ACC112 (cell line): ENCODE data around the gene MFN2.
"Not testable (repeated sequence)": the region's sequence is repeated elsewhere in the genome, so short reads cannot be mapped to it uniquely, and the experiment has no call there.

Source experiments
- H2AFZ ChIP-seq: fragments of 200-600 bp; sonication (generic); one replicate; pipeline ENCODE4 v1.6.0; 2017; ENCODE audit warnings: antibody characterized with exemption, low read length; ENCODE audit not compliant: unreplicated experiment
- H3K27ac ChIP-seq: fragments of 200-600 bp; sonication (generic); 2 replicates; pipeline ENCODE4 v1.5.1; 2014; ENCODE audit warnings: low read depth, mild to moderate bottlenecking, antibody characterized with exemption, low read length, moderate library complexity
- H3K27me3 ChIP-seq: fragments of 200-600 bp; sonication (generic); 2 replicates; pipeline ENCODE4 v1.6.1; 2014; ENCODE audit warnings: mild to moderate bottlenecking, antibody characterized with exemption, low read length, moderate library complexity, mixed read lengths; ENCODE audit not compliant: insufficient read depth
- H3K36me3 ChIP-seq: fragments of 200-600 bp; sonication (generic); 2 replicates; pipeline ENCODE4 v1.6.1; 2016; ENCODE audit warnings: mild to moderate bottlenecking, antibody characterized with exemption, low read length, moderate library complexity, mixed read lengths; ENCODE audit not compliant: insufficient read depth
- H3K4me1 ChIP-seq: fragments of 200-600 bp; sonication (generic); one replicate; pipeline ENCODE4 v1.6.1; 2016; ENCODE audit warnings: low read length, mixed read lengths; ENCODE audit not compliant: insufficient read depth, unreplicated experiment, control insufficient read depth
- H3K4me3 ChIP-seq: fragments of 200-600 bp; sonication (generic); 2 replicates; pipeline ENCODE4 v1.5.1; 2014; ENCODE audit warnings: mild to moderate bottlenecking, low read depth, low read length
- H3K79me2 ChIP-seq: fragments of 200-600 bp; sonication (generic); one replicate; pipeline ENCODE4 v1.6.0; 2016; ENCODE audit warnings: low read length; ENCODE audit not compliant: control insufficient read depth, unreplicated experiment, insufficient read depth

Gene MFN2

GRCh38 chr1:12037486-12038355 lies 57.5 kb downstream of the MFN2 start:
- no peak overlapping the region for H2AFZ ChIP-seq
- H3K4me1 ChIP-seq, result peaks cover 7% of the 10 kb centered on the region
- no peak overlapping the region for H3K27ac ChIP-seq
- no peak overlapping the region for H3K4me3 ChIP-seq
- H3K79me2 ChIP-seq, result no peaks in the 10 kb centered on the region
- H3K36me3 ChIP-seq, result no peaks in the 10 kb centered on the region
- no peaks in the 10 kb centered on the region for H3K27me3 ChIP-seq

DNA sequence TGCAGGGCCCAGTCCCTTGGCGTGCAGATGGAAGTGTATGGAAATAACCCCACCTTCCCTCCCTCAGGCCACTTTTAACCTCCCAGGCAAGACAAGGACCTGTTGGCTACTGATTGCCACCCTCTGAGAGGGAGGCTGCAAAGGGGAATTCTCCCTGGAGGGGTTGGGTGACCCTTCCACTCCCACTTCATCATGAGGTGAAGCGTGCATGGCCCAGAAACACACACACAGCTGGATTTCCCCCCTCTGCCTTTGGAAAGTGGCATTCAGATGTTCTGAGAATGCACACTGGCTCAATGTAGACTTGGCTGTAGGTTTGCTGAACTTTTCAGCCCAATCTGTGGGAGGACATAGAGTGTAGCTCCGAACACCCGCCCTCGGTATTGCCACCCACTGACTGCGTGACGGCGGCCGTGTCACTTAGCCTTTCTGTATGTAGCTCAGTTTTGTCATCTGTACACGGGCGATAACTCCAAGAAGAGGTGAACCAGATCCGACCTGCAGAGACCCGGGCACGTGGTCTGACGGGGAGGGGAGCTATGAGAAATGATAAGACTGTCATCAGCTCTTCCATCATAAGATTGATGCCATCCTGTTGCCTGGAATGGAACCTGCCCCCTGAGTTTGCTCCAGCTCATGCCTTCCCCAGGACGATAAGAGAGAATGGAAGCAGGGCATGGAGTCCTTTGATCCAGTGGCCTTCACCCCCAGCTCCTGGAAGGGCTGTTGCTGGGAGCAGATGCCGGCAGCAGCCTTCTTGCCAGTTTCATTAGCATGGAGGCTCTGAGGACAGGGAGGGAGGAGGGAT lies 58.3 kb downstream of the MFN2 start:
- H3K36me3 ChIP-seq, result no peaks in the 10 kb centered on the region
- no peaks in the 10 kb centered on the region for H3K27me3 ChIP-seq
- H3K4me3 ChIP-seq, result no peak overlapping the region
- no peak overlapping the region for H2AFZ ChIP-seq
- H3K4me1 ChIP-seq, result peaks cover 7% of the 10 kb centered on the region
- H3K27ac ChIP-seq, result no peak overlapping the region
- no peaks in the 10 kb centered on the region for H3K79me2 ChIP-seq

- H3K27ac ChIP-seq, result no peak overlapping the region
- no peak overlapping the region for H3K4me3 ChIP-seq
- H3K4me1 ChIP-seq, result peaks cover 7% of the 10 kb centered on the region
- H3K79me2 ChIP-seq, result no peaks in the 10 kb centered on the region
- no peak overlapping the region for H2AFZ ChIP-seq
- H3K36me3 ChIP-seq, result no peaks in the 10 kb centered on the region
- no peaks in the 10 kb centered on the region for H3K27me3 ChIP-seq
Measured at GRCh38 chr1:12039164-12039525, 58.9 kb downstream of the MFN2 start.

DNA sequence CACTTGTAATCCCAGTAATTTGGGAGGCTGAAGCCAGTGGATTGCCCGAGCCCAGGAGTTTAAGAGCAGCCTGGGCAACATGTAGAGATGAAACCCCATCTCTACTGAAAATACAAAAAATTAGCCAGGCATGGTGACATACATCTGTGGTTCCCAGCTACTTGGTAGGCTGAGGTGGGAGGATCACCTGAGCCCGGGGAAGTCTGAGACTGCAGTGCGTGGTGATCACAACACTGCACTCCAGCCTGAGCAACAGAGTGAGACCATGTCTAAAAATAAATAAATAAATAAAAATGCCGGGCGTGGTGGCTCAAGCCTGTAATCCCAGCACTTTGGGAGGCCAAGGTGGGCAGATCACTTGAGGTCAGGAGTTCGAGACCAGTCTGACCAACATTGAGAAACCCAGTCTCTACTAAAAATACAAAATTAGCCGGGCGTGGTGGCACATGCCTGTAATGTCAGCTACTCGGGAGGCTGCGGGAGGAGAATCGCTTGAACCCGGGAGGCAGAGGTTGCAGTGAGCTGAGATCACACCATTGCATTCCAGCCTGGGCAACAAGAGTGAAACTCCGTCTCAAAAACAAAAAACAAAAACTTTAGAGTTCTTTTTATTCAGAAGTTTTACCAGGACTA lies 59.7 kb downstream of the MFN2 start:
- not testable (repeated sequence) for H3K4me1 ChIP-seq

DNA sequence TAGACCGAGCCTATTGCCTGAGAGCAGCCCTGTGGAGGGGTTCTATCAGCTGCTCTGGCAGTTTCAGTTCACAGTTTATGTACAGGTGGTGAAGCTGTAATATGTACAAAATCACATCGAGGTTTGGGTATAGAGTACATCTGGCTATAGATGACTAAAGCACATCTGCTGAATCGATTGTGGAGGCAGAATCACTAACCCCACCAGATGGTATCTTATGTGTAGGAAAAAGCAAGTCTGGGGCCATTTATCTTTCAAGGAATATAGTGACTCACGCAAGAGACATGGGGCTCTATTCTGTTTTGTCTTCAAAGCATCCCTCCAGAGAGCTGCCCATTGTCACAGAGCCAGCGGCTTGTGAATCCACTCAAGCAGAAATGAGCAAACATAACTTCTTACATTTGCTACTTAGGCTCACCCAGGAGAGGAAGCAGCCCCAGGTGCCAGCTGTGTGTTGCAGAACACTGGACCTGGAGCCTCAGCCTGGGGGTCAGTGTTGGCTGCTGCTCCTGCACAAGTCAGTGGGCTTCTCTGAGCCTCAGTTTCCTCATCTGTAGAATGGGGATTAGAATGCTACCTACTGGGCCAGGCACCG lies 60.3 kb downstream of the MFN2 start:
- Histone ChIP-seq H2AFZ (no peak overlapping the region), H3K27me3 (no peaks in the 10 kb centered on the region), H3K27ac (no peak overlapping the region), H3K4me3 (no peak overlapping the region), H3K36me3 (no peaks in the 10 kb centered on the region), H3K4me1 (peaks cover 7% of the 10 kb centered on the region), H3K79me2 (no peaks in the 10 kb centered on the region)

More for the DNA sequence above, 59.7 kb downstream of the MFN2 start:
- not testable (repeated sequence) for H2AFZ ChIP-seq, H3K27me3 ChIP-seq, H3K27ac ChIP-seq, H3K36me3 ChIP-seq, H3K79me2 ChIP-seq, H3K4me3 ChIP-seq

- not testable (repeated sequence) for H3K4me3 ChIP-seq, H2AFZ ChIP-seq, H3K27me3 ChIP-seq, H3K79me2 ChIP-seq, H3K4me1 ChIP-seq, H3K27ac ChIP-seq, H3K36me3 ChIP-seq
Measured at GRCh38 chr1:12044187-12044877, 64.1 kb downstream of the MFN2 start.

DNA sequence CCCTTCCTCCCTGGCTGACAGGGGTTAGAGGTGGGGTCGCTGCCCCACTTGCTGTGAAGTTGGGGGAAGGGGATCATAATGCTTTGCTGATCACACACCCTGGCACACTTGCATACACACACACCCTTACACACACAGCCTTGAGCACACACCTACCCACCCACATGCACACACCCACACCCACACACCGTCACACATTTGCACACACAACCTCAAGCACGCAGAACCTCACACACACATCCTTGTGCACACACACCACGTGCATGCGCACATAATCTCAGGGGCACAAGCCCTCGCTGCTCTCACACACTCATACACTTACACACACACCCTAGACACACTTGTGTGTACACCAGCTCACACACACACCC lies 66.5 kb downstream of the MFN2 start:
- Histone ChIP-seq H3K4me3 (no peak overlapping the region), H3K4me1 (peaks cover 2% of the 10 kb centered on the region), H3K27ac (no peak overlapping the region), H2AFZ (no peak overlapping the region), H3K36me3 (no peaks in the 10 kb centered on the region), H3K79me2 (no peaks in the 10 kb centered on the region), H3K27me3 (no peaks in the 10 kb centered on the region)

DNA sequence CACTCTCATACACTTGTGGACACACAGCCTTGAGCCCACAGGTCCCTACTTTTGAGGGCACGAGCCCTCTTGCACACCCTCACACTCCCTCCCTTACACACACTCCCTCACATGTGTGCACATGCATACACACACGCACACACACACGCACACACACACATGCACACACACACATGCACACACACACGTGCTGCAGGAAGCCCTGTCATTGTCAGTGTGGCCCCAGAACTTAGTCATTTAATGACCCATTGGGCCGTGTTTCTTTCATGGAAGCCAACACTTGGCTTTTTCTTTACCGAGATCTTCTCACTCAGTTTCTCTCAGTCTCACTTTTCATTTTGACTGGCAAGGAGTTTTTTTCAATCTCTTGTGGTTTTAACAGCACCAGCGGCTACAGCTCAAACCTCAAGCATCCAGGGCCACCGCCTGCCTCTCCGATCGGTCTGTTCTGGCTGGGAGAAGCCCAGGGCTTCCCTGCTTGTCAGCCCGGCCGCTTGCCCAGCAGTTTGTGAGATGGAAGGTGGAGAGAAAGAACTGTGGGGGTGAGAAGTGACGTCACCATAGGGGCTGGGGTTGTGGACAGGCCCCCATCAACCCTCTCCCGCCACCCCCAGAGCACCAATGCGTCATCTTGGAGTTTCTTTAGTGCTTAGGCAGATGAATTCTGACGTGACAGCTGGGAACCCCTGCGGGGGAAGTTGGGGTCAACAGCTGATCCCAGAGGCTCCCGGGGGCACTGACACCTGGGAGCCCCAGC lies 67.1 kb downstream of the MFN2 start:
- Histone ChIP-seq H3K36me3 (no peaks in the 10 kb centered on the region), H3K27ac (no peak overlapping the region), H3K4me3 (no peak overlapping the region), H3K27me3 (no peaks in the 10 kb centered on the region), H3K79me2 (no peaks in the 10 kb centered on the region), H2AFZ (no peak overlapping the region), H3K4me1 (peaks cover 7% of the 10 kb centered on the region)

DNA sequence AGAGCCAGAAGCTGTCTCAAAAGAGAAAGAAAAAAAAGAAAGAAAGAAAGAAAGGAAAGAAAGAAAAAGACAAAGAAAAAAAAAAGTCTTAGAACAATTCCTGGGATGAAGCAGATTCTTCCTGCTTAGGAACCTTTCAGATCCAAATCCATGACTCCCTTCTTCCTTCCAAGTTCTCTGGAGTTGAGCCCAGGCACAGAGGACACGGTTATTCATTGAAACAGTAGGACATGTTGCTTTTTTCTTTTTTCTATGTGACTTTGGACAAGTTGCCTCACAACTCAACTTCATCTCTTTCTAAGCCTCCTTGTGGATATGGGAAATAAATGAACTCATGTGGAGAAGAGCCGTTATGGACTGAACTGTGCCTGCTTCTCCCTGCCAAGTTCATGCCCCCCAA lies 68.1 kb downstream of the MFN2 start:
- Histone ChIP-seq H3K79me2 (no peaks in the 10 kb centered on the region), H3K36me3 (no peaks in the 10 kb centered on the region), H2AFZ (no peak overlapping the region), H3K27ac (no peak overlapping the region), H3K4me3 (no peak overlapping the region), H3K4me1 (peaks cover 9% of the 10 kb centered on the region), H3K27me3 (no peaks in the 10 kb centered on the region)
